NCI-H146 treated with DMSO at 0.1 percent for 48 hours (cell line): ENCODE data around the gene CHML.

Experiments used
- DNase-seq: peaks from one replicate; lab custom pipeline; 2025; ENCODE audit not compliant: unreplicated experiment; lab: John Stamatoyannopoulos, UW

Gene CHML

GRCh38 chr1:241624935-241625334 is 15.2 kb downstream of the CHML start:
- DNase-seq = no peak

DNA sequence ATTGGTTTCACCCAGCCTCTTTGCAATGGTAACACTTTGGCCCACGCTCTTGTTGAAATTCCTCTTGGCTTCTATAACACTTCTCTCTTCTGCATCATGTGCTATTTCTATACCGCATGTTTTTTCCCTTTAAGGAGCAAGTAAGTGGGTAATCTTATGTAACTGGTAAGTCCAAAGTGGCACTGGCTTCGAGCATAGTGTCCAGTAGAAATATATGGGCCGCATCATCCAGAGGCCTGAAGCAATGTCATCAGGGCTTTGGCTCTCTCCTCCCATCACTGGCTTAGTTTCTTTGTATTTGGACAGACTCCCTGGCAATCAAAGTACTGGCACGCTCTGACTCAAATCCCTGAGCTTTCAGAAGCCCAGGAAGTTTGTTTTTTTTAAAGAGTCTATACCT is 17.5 kb downstream of the CHML start:
- DNase-seq = no peak

- no peak for DNase-seq
Observed at GRCh38 chr1:241617426-241617825, 22.7 kb downstream of the CHML start.

- DNase-seq = no peak
Observed at GRCh38 chr1:241615043-241615974, 24.9 kb downstream of the CHML start.

DNA sequence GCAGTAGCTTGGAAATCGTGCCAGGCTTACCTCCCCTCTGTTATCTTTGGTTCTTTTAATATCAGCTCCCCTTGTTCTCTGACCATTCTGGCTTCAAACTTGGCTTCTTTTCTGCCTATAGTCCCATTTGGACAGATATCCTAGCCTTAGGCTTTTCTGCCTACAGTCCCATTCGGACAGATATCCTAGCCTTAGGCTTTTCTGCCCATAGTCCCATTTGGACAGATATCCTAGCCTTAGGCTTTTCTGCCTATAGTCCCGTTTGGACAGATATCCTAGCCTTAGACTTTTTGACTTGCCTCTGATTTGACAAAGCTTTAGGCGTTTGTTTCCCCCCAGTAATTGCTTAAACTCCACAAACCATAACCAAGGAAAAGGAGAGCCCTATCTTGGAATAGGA is 25.6 kb downstream of the CHML start:
- no peak for DNase-seq

DNA sequence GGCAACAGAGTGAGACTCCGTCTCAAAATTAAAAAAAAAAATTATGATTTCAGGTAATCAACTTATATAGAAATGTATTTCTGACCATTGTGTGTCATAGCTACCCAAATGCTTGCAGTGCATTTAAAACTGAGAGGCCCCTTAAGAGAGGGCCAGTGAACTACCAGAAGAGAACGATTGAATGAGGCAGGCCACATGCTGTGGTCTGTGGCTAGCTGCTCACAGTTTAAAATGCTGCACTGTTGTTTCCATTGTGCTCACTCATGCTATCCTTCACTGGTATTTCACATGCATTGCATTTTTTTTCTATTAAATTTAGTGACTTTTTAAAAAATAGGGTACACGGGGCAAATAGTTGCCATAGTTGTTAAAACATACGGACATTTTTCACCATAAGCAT is 26.0 kb downstream of the CHML start:
- DNase-seq = no peak

DNA sequence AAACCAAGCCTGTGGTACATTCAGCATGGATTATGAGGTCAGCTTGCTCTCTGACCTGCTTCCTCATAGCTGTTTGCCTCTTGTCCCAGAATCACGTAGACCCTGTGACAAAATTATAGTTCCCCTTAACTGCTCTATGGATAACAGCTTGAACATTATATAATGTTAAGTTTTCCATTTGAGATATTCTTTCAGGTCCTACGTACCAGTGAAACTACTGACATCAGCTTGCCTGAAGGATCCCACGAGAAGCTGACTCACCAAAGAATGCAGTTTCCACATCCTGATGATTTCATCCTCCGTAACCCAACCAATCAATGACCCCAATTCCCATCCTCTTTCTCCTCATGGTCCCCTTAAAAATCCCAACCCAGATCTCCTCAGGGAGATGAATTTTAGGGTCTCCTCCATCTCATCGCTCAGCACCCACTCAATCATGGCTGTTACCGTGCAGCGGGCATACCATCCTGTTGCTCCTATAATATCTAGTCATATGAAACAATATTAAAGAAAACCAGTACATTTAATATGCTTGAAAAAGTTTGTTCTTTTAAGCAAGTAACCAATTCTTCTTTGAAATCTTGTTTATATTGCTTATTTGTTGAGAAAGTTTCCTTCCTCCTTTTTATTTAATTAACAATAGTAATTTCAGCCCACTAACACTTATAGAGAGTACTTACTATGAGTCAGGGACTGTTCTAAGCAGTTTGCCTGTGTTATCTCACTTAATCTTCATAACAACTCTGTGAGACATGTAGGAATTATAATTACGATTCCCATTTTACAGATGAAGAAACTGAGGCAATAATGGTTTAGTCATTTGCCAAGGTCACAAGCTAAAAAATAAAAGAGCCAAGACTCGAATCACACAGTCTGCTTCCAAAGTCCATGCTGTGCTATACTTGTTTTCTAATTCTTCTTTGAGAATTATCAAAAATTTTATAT is 27.4 kb downstream of the CHML start:
- no peak for DNase-seq

DNA sequence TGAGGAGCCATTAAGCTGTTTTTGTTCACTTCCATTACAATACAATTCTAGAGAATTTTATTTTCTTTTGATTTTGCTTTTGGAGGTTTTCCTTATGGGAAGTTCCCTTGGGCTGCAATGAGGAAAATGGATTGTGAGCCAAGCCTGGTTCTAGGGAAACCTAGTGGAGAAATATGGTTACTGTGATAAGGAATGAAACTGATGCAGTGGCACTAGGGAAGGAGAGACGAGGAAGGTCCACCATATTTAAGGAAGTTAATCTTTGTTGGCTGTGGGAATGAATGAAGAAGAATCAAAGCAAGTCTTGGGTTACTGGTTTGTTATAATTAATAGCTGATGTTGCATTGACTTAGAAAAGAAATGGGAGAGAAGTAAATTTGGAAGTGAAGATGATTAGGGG is 28.4 kb downstream of the CHML start:
- no peak for DNase-seq

- peak; percentile 45 for DNase-seq
Observed at GRCh38 chr1:241611063-241611462, 29.1 kb downstream of the CHML start.

- peak; percentile 90 for DNase-seq
Observed at GRCh38 chr1:241610056-241610815, 29.9 kb downstream of the CHML start.

- no peak for DNase-seq
Observed at GRCh38 chr1:241608379-241609033, 31.7 kb downstream of the CHML start.

- DNase-seq = no peak
Observed at GRCh38 chr1:241607497-241607896, 32.7 kb downstream of the CHML start.

DNA sequence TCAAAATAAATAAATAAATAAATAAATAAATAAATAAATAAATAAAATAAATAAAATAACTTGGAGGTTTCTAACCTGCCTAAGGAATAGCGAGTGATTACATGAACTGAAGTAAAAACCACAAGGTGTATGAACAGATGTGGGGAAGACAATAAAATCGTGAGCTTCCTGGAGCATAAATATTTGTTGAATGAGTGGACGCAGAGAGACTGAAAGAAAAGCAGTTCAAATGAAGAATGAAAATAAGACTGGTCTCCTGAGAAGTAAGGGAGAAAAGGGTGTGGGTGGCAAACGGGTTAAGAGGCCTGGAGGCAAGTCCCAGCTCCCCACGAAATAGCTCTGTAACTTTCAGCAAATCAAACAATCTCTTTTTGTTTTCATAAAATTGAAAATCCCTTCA is 33.6 kb downstream of the CHML start:
- DNase-seq = no peak

- no peak for DNase-seq
Observed at GRCh38 chr1:241605146-241605805, 34.9 kb downstream of the CHML start.

DNA sequence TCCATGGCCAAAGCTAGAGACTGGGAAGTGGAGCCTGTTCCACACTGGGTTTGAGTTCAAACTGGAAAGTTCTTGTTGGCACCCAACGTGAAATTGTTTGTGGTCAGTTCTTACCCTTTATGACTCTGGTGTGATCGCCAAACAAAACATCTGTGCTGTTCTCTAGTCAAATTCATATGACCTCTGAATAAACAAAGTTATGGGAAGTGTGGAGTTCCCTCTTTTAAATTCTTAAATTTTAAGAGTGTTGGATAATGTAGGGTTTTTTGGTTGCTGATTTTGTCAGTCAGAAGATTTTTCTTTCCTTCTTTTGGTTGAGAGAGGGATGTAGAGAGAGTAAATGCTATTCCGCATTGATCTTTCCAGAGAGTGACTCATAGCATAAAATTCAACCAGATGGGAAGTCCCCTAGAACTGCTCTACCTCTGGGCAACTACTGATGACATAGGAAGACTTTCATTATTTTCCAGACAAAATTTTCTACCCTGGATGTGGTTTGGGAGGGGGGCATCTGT is 36.4 kb downstream of the CHML start:
- DNase-seq = no peak

GRCh38 chr1:241600496-241600901 is 39.7 kb downstream of the CHML start:
- DNase-seq = no peak

GRCh38 chr1:241598249-241598648 is 41.9 kb downstream of the CHML start:
- DNase-seq = no peak

DNA sequence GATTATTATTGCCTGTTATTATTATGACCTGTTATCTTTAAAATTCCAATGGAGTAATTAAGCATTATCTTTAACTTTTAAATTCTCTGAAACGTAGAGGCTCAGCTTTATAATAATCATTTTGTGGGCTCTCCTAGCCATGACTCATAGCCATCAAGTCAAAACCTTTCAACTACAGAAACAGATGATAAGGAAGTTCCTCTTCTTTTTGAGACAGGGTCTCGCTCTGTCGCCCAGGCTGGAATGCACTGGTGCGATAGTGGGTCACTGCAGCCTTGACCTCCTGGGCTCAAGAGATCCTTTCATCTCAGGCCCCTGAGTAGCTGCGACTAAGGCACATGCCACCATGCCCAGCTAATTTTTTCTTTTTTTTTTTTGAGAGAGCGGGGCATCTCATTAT is 43.5 kb downstream of the CHML start:
- no peak for DNase-seq

DNA sequence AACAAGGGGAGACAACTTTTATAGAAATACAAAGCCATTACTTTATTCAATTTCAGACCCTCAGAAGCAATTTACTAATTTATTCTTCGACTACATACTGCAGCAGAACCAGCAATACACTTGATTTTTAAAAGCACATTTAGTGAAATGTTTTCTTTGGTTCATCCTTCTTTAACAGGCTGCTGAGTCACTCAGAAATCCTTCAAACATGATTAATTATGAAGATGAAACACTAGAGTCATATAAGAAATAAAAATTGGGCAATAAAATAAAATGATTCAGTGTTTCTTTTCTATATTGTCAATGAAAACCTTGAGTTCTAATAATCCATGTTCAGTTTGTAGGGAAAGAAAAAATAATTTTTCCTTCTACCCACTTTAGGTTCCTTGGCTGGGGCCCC is 47.0 kb downstream of the CHML start:
- DNase-seq = no peak
